Activated CD8-positive, alpha-beta T cell treated with anti-CD3 and anti-CD28 coated beads for 36 hours (primary cell): Measurements from ENCODE around the gene SLC25A29. TPM values are rescaled to one million over a fixed set of nuclear protein-coding genes. Genes with fewer than 3 reads are reported as not detected.

Experiments used
- ATAC-seq: fragments of 200-7000 bp; cut with Tn5 transposase; one replicate; pipeline ENCODE4 v1.10.0; 2021; ENCODE audit warnings: mild to moderate bottlenecking, moderate library complexity
- CTCF ChIA-PET: fragments of 350-600 bp; sonication (Branson Sonifier 250); formaldehyde crosslinking; loops from one replicate; lab custom pipeline; 2021; ENCODE audit warnings: antibody characterized with exemption; lab: Charles Lee
- POLR2A ChIA-PET: fragments of 350-600 bp; sonication (Branson Sonifier 250); formaldehyde crosslinking; loops from one replicate; lab custom pipeline; 2021; ENCODE audit warnings: antibody characterized with exemption; lab: Charles Lee
- DNase-seq: peaks from one replicate; pipeline ENCODE4 v3.0.0-alpha.2; 2020
- H3K27ac Mint-ChIP-seq: one replicate; pipeline ENCODE4 v1.8.0; 2021; ENCODE audit warnings: mild to moderate bottlenecking, mixed read lengths
- H3K27me3 Mint-ChIP-seq: one replicate; pipeline ENCODE4 v1.8.0; 2021; ENCODE audit warnings: mixed read lengths
- H3K36me3 Mint-ChIP-seq: one replicate; pipeline ENCODE4 v1.8.0; 2021; ENCODE audit warnings: low read depth, mixed read lengths
- H3K4me1 Mint-ChIP-seq: one replicate; pipeline ENCODE4 v1.8.0; 2021; ENCODE audit warnings: low read depth, mixed read lengths
- H3K4me3 Mint-ChIP-seq: one replicate; pipeline ENCODE4 v1.8.0; 2021; ENCODE audit warnings: mild to moderate bottlenecking, moderate library complexity, mixed read lengths
- H3K9me3 Mint-ChIP-seq: one replicate; pipeline ENCODE4 v1.8.0; 2021; ENCODE audit warnings: mixed read lengths
- intact Hi-C: fragments of 100-400 bp; cut with micrococcal nuclease; formaldehyde crosslinking; loops from one replicate; pipeline ENCODE4 v1.10.0; 2022
- total RNA-seq, 2 experiments: library from RNA; stranded (reverse); gene quantifications; one replicate each; pipeline ENCODE4 v1.2.3, GENCODE V29; 2021
- TF ChIP-seq, protein P1 (sequence below): fragments of 200-600 bp; IDR thresholded peaks from one replicate; pipeline ENCODE4 v1.8.0; 2022; ENCODE audit warnings: antibody characterized with exemption, mild to moderate bottlenecking

SLC25A29 gene
- total RNA-seq, 2 experiments from 2014 or later, result 23.6 to 24.7 TPM

DNA sequence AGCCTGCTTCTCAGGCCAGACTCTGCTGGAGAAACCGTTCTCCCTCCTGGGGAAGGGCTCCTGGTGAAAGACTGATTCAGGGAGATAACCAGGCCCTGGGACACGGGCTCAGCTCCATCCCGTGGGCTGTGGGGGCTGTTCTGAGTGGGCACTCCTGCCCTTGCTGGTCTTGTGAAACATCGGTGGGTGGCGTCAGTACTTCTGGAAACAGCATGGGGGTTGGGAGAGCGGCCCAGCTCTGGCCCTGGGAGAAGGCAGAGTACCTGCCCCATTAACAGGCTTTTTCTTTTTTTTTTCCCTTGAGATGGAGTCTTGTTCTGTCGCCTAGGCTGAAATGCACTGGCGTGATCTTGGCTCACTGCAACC is 17.7 kb upstream of the SLC25A29 start:
- Mint-ChIP-seq H3K4me3 (no peak overlapping the region), H3K9me3 (no peaks in the 10 kb centered on the region), H3K4me1 (peaks cover 1% of the 10 kb centered on the region), H3K27ac (no peak overlapping the region), H3K36me3 (no peaks in the 10 kb centered on the region), H3K27me3 (no peaks in the 10 kb centered on the region)
- ChIA-PET POLR2A (interaction anchor here (1.4 kb wide), 1 partner anchor 8 kb away, joined by 4 read pairs; no protein-coding TSS in a partner anchor), CTCF (no interaction called here)
- TF ChIP-seq, protein P1, sequence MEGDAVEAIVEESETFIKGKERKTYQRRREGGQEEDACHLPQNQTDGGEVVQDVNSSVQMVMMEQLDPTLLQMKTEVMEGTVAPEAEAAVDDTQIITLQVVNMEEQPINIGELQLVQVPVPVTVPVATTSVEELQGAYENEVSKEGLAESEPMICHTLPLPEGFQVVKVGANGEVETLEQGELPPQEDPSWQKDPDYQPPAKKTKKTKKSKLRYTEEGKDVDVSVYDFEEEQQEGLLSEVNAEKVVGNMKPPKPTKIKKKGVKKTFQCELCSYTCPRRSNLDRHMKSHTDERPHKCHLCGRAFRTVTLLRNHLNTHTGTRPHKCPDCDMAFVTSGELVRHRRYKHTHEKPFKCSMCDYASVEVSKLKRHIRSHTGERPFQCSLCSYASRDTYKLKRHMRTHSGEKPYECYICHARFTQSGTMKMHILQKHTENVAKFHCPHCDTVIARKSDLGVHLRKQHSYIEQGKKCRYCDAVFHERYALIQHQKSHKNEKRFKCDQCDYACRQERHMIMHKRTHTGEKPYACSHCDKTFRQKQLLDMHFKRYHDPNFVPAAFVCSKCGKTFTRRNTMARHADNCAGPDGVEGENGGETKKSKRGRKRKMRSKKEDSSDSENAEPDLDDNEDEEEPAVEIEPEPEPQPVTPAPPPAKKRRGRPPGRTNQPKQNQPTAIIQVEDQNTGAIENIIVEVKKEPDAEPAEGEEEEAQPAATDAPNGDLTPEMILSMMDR, result no peak
- intact Hi-C loops, result no loop called here
- no peak for DNase-seq
- no peak for ATAC-seq

DNA sequence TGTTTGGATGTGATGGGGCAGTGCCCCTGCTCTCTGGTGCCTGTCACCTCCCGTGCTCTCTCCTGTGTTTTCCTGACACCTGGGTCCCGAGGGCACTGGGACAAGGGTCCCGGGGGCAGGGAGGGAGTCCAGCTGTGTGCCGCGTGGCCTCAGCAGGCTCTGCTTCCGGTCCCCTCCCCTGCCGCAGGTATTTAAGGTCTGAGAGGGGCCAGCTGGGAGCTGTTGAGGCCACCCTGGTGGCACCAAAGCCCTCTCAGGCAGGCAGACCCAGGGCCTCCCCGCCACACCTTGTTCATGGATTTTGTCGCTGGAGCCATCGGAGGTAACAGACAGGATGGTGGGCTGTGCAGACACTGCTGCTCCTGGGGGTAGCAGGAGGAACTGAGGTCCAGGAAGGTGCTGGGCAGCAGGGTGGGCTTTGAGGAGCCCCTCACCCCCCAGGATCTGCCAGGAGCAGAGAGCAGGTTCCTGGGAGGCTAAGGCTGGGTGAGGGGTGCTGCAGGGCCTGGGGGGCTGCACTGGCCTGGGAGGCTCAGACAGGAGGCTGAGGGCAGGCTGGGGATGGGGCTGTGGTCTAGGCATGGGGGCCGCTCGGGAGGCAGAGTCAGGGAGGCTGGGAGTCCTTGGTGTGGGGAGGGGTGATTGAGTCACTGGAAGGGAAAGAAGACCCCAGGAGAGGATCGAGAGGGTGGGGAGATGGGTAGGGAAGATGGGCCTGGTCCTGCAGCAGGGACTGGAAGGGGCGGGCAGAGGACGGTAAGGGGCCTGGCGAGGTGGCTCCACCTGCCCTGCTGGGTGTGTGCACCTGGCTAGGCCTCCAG is 17.1 kb upstream of the SLC25A29 start, which contains the start of gene SLC25A47:
Gene SLC25A47, plus strand, starts transcription at position 219 of the 821 bp plus-strand sequence. Its CDS starts 76 bp downstream, at position 295.
- POLR2A ChIA-PET, result interaction anchor here (1.4 kb wide), 1 partner anchor 9 kb away, joined by 4 read pairs; no protein-coding TSS in a partner anchor
- Mint-ChIP-seq H3K27ac (no peak within 1 kb of the TSS), H3K36me3 (no peaks in the 10 kb centered on the region), H3K27me3 (no peaks in the 10 kb centered on the region), H3K9me3 (no peaks in the 10 kb centered on the region), H3K4me1 (peaks cover 1% of the 10 kb centered on the region), H3K4me3 (no peak within 1 kb of the TSS)
- intact Hi-C loops, result no loop called here
- DNase-seq, result no peak
- CTCF ChIA-PET, result no interaction called here
- no peak for ATAC-seq
- TF ChIP-seq, protein P1, result no peak

DNA sequence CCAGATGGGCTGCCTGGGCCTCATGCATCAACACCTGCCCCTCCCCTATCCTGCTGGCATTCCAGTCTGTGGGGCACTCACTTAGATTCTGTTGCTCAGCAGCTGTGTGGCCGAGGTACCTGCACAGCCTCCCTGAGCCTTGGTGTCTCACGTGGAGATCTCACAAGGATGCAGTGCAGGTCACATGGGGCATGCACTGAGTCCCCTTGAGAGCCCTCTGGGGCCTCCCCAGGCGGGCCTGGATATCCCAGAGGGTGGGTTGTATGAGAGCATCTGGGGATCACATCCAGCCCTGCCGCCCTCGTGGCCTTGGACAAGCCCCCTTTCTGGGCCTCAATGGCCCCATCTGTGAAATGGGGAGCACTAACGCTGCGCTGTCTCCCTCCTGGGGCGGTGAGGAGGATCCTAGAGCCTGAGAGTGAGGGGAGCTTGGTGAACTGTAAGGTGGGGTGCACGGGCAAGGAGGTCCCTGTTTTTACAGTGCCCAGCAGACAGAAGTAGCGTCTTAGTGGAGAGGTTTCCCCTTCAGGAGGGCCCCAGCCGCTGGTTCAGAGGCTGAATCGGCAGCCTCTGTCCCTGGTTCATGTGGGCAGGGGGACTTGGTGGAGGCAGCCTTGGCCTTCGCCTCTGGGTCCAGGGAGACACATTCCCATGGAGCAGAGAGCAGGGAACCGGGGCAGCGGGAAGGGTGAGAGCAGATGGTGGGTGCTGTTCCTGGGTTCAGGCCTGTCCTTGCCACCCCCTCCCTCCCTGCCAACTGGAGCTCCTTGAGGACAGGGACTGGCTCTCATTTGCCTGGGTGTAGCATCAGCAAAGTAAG is 16.1 kb upstream of the SLC25A29 start:
- ChIA-PET CTCF (no interaction called here), POLR2A (interaction anchor here (1.0 to 1.5 kb wide), 4 partner anchors 8 to 18 kb away, joined by 3 to 6 read pairs (median 4); no protein-coding TSS in a partner anchor)
- no peak for DNase-seq
- H3K36me3 Mint-ChIP-seq, result no peaks in the 10 kb centered on the region
- no peak for ATAC-seq
- intact Hi-C loops, result no loop called here
- TF ChIP-seq, protein P1, result no peak
- no peak overlapping the region for H3K4me3 Mint-ChIP-seq
- no peak overlapping the region for H3K27ac Mint-ChIP-seq
- no peaks in the 10 kb centered on the region for H3K27me3 Mint-ChIP-seq
- peaks cover 6% of the 10 kb centered on the region for H3K4me1 Mint-ChIP-seq
- H3K9me3 Mint-ChIP-seq, result no peaks in the 10 kb centered on the region

DNA sequence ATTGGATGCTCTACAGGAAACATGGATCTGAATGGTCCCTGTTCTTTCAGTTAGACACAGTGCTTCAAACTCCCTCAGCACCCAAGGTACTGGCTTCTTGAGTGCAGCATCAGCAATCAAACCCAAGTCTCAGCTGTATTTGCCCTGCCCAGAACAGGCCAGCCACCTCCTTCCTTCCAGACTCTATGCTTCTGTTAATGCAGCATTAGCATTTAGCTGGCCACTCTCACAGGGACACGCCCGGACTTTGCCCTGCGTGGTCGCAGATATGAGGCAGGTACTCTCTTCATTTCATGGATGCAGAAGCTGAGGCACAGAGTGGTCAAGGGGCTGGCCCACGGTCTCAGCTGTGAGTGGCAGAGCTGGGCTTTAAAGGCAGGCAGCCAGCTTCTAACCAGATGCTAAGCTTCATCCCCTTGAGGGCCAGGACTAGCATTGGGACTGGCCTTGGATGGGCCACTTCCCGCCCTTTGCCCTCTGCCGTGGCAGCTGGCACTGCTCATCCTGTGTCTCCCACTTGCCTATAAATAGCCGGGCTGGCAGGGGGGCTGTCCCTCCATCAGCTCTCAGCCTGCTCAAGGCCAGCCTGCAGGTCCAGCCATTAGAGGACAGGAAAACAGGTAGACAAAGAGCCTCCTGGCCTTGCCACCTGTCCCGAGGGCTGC is 15.4 kb upstream of the SLC25A29 start:
- H3K36me3 Mint-ChIP-seq, result no peaks in the 10 kb centered on the region
- H3K4me1 Mint-ChIP-seq, result peaks cover 6% of the 10 kb centered on the region
- DNase-seq (no peak), ATAC-seq (no peak)
- no peak overlapping the region for H3K4me3 Mint-ChIP-seq
- no peak overlapping the region for H3K27ac Mint-ChIP-seq
- TF ChIP-seq, protein P1, result no peak
- CTCF ChIA-PET, result interaction anchor here (1.2 kb wide), 1 partner anchor 36 kb away, joined by 4 read pairs; no protein-coding TSS in a partner anchor
- no peaks in the 10 kb centered on the region for H3K9me3 Mint-ChIP-seq
- POLR2A ChIA-PET, result interaction anchor here (1.0 to 1.5 kb wide), 3 partner anchors 9 to 18 kb away, joined by 3 to 6 read pairs (median 4); no protein-coding TSS in a partner anchor
- intact Hi-C loops, result no loop called here
- H3K27me3 Mint-ChIP-seq, result no peaks in the 10 kb centered on the region
